ENCODE measurements around the gene FASTKD2.

DNA sequence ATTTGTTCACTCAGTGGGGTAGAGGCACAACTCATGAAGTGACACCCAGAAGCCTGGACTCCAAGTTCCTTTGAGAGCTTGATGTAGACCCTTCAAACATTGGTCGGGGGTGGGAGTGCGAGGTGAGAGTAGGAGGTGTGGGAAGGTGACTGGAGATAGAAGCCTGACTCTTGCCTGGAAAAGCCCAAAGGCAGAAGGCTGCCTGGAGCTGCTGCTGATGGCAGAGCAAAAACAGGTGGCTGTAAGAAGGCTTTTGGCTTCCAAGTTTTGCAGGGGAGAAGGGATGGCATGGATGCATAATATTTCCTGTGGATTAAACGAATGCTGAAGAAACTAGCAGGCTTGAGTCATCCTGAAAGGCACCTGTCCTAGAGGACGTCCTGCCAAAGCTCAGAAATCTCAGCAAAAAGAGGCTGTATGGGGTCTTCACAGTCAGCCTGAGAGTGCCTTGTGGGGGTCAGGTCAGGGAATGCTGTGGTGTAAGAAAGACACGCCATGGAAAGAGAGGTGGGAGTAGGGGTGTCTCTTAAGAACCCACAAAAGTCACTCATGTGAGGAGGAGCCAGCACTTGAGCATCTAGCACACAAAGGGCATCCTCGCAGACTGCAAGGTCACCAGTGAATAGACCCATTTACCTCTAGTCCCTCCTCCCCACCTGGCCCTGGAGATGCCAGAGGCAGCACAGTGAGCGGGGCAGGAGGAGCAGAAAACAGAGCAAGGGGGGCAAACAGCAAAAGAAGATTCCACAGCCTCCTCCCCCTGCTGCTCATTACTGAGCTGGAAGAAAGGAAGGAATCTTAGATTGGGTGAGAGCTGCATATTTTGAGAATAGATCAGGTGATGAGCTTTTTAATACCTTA is 37.5 kb downstream of the FASTKD2 start:
- TF ChIP-seq, protein P1, sequence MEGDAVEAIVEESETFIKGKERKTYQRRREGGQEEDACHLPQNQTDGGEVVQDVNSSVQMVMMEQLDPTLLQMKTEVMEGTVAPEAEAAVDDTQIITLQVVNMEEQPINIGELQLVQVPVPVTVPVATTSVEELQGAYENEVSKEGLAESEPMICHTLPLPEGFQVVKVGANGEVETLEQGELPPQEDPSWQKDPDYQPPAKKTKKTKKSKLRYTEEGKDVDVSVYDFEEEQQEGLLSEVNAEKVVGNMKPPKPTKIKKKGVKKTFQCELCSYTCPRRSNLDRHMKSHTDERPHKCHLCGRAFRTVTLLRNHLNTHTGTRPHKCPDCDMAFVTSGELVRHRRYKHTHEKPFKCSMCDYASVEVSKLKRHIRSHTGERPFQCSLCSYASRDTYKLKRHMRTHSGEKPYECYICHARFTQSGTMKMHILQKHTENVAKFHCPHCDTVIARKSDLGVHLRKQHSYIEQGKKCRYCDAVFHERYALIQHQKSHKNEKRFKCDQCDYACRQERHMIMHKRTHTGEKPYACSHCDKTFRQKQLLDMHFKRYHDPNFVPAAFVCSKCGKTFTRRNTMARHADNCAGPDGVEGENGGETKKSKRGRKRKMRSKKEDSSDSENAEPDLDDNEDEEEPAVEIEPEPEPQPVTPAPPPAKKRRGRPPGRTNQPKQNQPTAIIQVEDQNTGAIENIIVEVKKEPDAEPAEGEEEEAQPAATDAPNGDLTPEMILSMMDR (IDR thresholded peaks at IDR 0.05): no peak
- no peak for TF ChIP-seq POLR2A (IDR thresholded peaks at IDR 0.05)

Data from testis (tissue), 2 donors.